ENCODE data around the gene GARIN6.
"Not testable (repeated sequence)": the region's sequence is repeated elsewhere in the genome, so short reads cannot be mapped to it uniquely, and the experiment has no call there.

- TF ChIP-seq POLR2A, CTCF (IDR thresholded peaks at IDR 0.05): not testable (repeated sequence)
Observed at GRCh38 chr12:99624591-99624990, 23.0 kb upstream of the GARIN6 start.

Measured in thyroid gland (tissue), 4 donors.